ELR (cell line): ENCODE measurements around the gene ADRM1.
A peak's percentile ranks its signal among the peaks of the same experiment; 100 is the strongest.

Experiments used
- DNase-seq: peaks from one replicate; pipeline ENCODE4 v3.0.0-alpha.2; 2015; ENCODE audit warnings: low read depth

ADRM1 gene

GRCh38 chr20:62311832-62312661 is 9.2 kb downstream of the ADRM1 start:
- no peak for DNase-seq

- no peak for DNase-seq
Measured at GRCh38 chr20:62312662-62312977, 9.8 kb downstream of the ADRM1 start.

GRCh38 chr20:62313021-62313420 is 10.2 kb downstream of the ADRM1 start:
- no peak for DNase-seq

- DNase-seq, result no peak
Measured at GRCh38 chr20:62313460-62314338, 10.9 kb downstream of the ADRM1 start.

GRCh38 chr20:62314339-62314638 is 11.5 kb downstream of the ADRM1 start:
- no peak for DNase-seq

GRCh38 chr20:62314711-62315302 is 12.0 kb downstream of the ADRM1 start:
- DNase-seq, result no peak

- DNase-seq, result no peak
Measured at GRCh38 chr20:62315773-62316172, 13.0 kb downstream of the ADRM1 start.

- DNase-seq, result no peak
Measured at GRCh38 chr20:62316331-62317166, 13.8 kb downstream of the ADRM1 start.

- DNase-seq, result no peak
Measured at GRCh38 chr20:62317167-62317655, 14.4 kb downstream of the ADRM1 start.

GRCh38 chr20:62318400-62319345 is 15.9 kb downstream of the ADRM1 start:
- DNase-seq, result peak; percentile 45

GRCh38 chr20:62319346-62319909 is 16.6 kb downstream of the ADRM1 start:
- DNase-seq, result no peak

- peak; percentile 54 for DNase-seq
Measured at GRCh38 chr20:62320581-62321354, 18.0 kb downstream of the ADRM1 start.

GRCh38 chr20:62321521-62321948 is 18.7 kb downstream of the ADRM1 start:
- peak; percentile 58 for DNase-seq

GRCh38 chr20:62321975-62322374 is 19.2 kb downstream of the ADRM1 start:
- DNase-seq, result no peak

- no peak for DNase-seq
Measured at GRCh38 chr20:62322492-62323041, 19.8 kb downstream of the ADRM1 start.

GRCh38 chr20:62323146-62323979 is 20.6 kb downstream of the ADRM1 start:
- DNase-seq, result no peak

- DNase-seq, result no peak
Measured at GRCh38 chr20:62323980-62324906, 21.4 kb downstream of the ADRM1 start.
